Panc1 (cell line): ENCODE measurements around the gene LCN6.

Experiments used
- CTCF ChIP-seq: fragments of 450-650 bp; IDR thresholded peaks from 2 replicates; pipeline ENCODE4 v1.5.1; 2017; ENCODE audit warnings: mild to moderate bottlenecking
- POLR2AphosphoS5 ChIP-seq: IDR thresholded peaks from 2 replicates; pipeline ENCODE4 v1.6.1; 2012; ENCODE audit warnings: mild to moderate bottlenecking, low read depth, low read length, moderate library complexity
- REST ChIP-seq, 2 experiments: IDR thresholded peaks; 2 replicates each; pipeline ENCODE4 v1.6.1; 2011 to 2012; ENCODE audit warnings: low read depth in 2 of 2, control low read depth in 1 of 2, low read length in 1 of 2, mild to moderate bottlenecking in 1 of 2, moderate library complexity in 1 of 2; ENCODE audit not compliant: insufficient read depth in 1 of 2
- SIN3A ChIP-seq: IDR thresholded peaks from 2 replicates; pipeline ENCODE4 v1.6.1; 2012; ENCODE audit warnings: low read depth, mild to moderate bottlenecking, low read length, moderate library complexity, borderline replicate concordance; ENCODE audit not compliant: insufficient read depth
- TCF7L2 ChIP-seq: IDR thresholded peaks from 2 replicates; pipeline ENCODE4 v1.6.1; 2011; ENCODE audit warnings: mild to moderate bottlenecking, low read depth, low read length, inconsistent platforms

DNA sequence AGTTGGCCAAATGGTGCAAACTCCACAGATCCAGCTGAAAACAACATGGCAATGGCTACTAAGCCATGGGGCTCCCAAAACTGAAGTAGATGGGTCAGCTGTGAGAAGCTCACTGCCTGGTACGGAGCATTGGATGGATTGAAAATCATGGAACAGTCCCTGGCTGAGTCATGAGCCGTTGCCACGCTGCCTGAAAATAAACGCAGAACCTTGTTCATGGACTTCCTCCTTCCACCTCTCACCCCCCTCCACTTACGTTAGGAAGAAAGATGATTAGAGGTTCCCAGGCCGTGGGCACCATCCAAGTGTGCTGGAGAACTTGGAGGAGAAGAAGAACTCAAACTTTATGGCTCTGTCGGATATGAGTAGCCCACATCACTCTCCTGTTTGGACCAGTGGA, 42.8 kb downstream of the LCN6 start:
- TF ChIP-seq CTCF, result no peak
- TF ChIP-seq REST (IDR thresholded peaks at IDR 0.05; ENCODE audit: insufficient read depth in 1 of 2, low read depth in 2 of 2, low read length in 1 of 2), result no peak
- no peak for TF ChIP-seq SIN3A
- no peak for TF ChIP-seq POLR2AphosphoS5
- TF ChIP-seq TCF7L2, result no peak
